Measurements from ENCODE around the gene DAB2.

DNA sequence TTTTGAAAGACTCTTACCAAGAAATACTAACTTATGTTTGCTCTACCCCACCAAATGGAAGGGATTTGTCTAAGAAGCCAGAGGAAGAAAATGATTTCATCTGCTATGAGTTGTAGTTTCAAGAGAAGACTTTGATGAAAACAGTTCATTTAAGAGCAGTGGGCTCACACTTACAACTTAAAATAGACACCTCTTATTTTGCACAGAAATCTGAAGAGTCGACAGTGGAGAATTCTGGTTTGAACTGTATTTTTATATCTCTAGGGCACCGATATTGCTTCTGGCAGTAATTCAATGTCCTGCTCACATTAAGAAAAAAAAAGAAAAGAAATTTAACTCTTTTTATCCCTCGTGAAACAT is 1.9 kb upstream of the DAB2 start:
- TF ChIP-seq CTCF (conservative IDR thresholded peaks at IDR 0.05; ENCODE audit: low read length) (no peak), EZH2phosphoT487 (IDR thresholded peaks at IDR 0.05; ENCODE audit: borderline replicate concordance, low read depth, low read length) (no peak)
